HuH-7 (cell line): ENCODE measurements around the gene HEPHL1.
"Not testable (repeated sequence)": the region's sequence is repeated elsewhere in the genome, so short reads cannot be mapped to it uniquely, and the experiment has no call there.

Source experiments
- DNase-seq: peaks from one replicate; pipeline ENCODE4 v3.0.0; 2011; ENCODE audit warnings: low spot score

Gene HEPHL1

GRCh38 chr11:94020777-94021481, at the start of gene HEPHL1:
TSS of gene HEPHL1 (plus strand) at chr11:94021354. CDS start at chr11:94021369, 15 bp downstream.
- no peak for DNase-seq

GRCh38 chr11:93972790-93973189, 48.4 kb upstream of the HEPHL1 start:
- DNase-seq, result no peak

- DNase-seq, result not testable (repeated sequence)
These were observed 47.7 kb upstream of the HEPHL1 start for GRCh38 chr11:93973322-93974051.

GRCh38 chr11:93974759-93975158, 46.4 kb upstream of the HEPHL1 start:
- DNase-seq, result no peak

- DNase-seq, result not testable (repeated sequence)
These were observed 44.4 kb upstream of the HEPHL1 start for GRCh38 chr11:93976577-93977254.

- DNase-seq, result no peak
These were observed 37.5 kb upstream of the HEPHL1 start for GRCh38 chr11:93983542-93984195.

- DNase-seq, result no peak
These were observed 37.0 kb upstream of the HEPHL1 start for GRCh38 chr11:93984196-93984567.

- no peak for DNase-seq
These were observed 36.2 kb upstream of the HEPHL1 start for GRCh38 chr11:93984936-93985335.

- DNase-seq, result no peak
These were observed 34.4 kb upstream of the HEPHL1 start for GRCh38 chr11:93986716-93987115.

- DNase-seq, result no peak
These were observed 32.7 kb upstream of the HEPHL1 start for GRCh38 chr11:93988455-93988854.

- DNase-seq, result no peak
These were observed 32.2 kb upstream of the HEPHL1 start for GRCh38 chr11:93988912-93989311.

- DNase-seq, result no peak
These were observed 27.4 kb upstream of the HEPHL1 start for GRCh38 chr11:93993747-93994146.

- DNase-seq, result no peak
These were observed 23.4 kb upstream of the HEPHL1 start for GRCh38 chr11:93997741-93998140.

GRCh38 chr11:94000659-94001058, 20.5 kb upstream of the HEPHL1 start:
- DNase-seq, result no peak

- no peak for DNase-seq
These were observed 18.9 kb upstream of the HEPHL1 start for GRCh38 chr11:94002226-94002625.

GRCh38 chr11:94007426-94007825, 13.7 kb upstream of the HEPHL1 start:
- DNase-seq, result no peak

- no peak for DNase-seq
These were observed 13.2 kb upstream of the HEPHL1 start for GRCh38 chr11:94007906-94008305.

- DNase-seq, result no peak
These were observed 11.0 kb upstream of the HEPHL1 start for GRCh38 chr11:94010136-94010535.

- no peak for DNase-seq
These were observed 9.7 kb upstream of the HEPHL1 start for GRCh38 chr11:94011478-94011877.

GRCh38 chr11:94017446-94017845, 3.7 kb upstream of the HEPHL1 start:
- no peak for DNase-seq

GRCh38 chr11:94018721-94019120, 2.4 kb upstream of the HEPHL1 start:
- no peak for DNase-seq

GRCh38 chr11:94023856-94024255, 2.7 kb downstream of the HEPHL1 start:
- no peak for DNase-seq

- no peak for DNase-seq
These were observed 3.4 kb downstream of the HEPHL1 start for GRCh38 chr11:94024547-94024946.
